OCI-LY7 (cell line): ENCODE data around the gene IL4.
"Not testable (repeated sequence)": the region's sequence is repeated elsewhere in the genome, so short reads cannot be mapped to it uniquely, and the experiment has no call there.

Source experiments
- CTCF ChIP-seq: fragments of 200-600 bp; sonication (generic); conservative IDR thresholded peaks from 2 replicates; pipeline ENCODE4 v1.5.1; 2014; ENCODE audit warnings: mild to moderate bottlenecking, antibody characterized with exemption, low read length, moderate library complexity, mixed read lengths
- EZH2phosphoT487 ChIP-seq: fragments of 200-600 bp; sonication (generic); IDR thresholded peaks from 2 replicates; pipeline ENCODE4 v1.6.1; 2018; ENCODE audit warnings: low read depth, borderline replicate concordance, mild to moderate bottlenecking, mixed run types, antibody characterized with exemption, low read length, moderate library complexity, mixed read lengths

DNA sequence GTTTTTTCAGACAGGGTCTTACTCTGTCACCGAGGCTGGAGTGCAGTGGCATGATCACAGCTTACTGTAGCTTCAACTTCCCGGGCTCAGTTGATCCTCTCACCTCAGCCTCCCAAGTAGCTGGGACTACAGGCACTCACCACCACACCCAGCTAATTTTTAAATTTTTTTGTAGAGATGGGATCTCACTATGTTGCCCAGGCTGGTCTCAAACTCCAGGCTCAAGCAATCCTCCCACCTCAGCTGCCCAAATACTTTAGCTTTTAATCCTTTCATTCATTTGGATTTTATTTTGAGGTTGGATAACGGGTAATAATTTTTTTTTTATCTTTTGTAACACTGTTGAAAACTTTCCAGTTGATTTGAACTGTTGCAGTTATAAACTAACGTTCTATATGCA is 40.2 kb upstream of the IL4 start:
- TF ChIP-seq CTCF, EZH2phosphoT487: not testable (repeated sequence)
